ENCODE measurements around the gene KLF8.
"Not testable (repeated sequence)": the region's sequence is repeated elsewhere in the genome, so short reads cannot be mapped to it uniquely, and the experiment has no call there.

The KLF8 gene

GRCh38 chrX:56232221-56233082, at the start of gene KLF8:
KLF8 (plus strand) TSS chrX:56232356; CDS start chrX:56233335, 979 bp downstream.
- ATAC-seq = peak; percentile 39
- TF ChIP-seq CREB5 (CRISPR knock-in tag; IDR thresholded peaks at IDR 0.05; ENCODE audit: low read depth) = no peak
- TF ChIP-seq ESRRG (CRISPR knock-in tag; IDR thresholded peaks at IDR 0.05) = no peak
- no peak for TF ChIP-seq CSDC2 (CRISPR knock-in tag; IDR thresholded peaks at IDR 0.05)
- no peak for TF ChIP-seq ZNF70 (CRISPR knock-in tag; IDR thresholded peaks at IDR 0.05)

GRCh38 chrX:56206945-56207344, 25.2 kb upstream of the KLF8 start:
- not testable (repeated sequence) for ATAC-seq

- TF ChIP-seq ZFP30 (CRISPR knock-in tag; IDR thresholded peaks at IDR 0.05) (no peak), ZC3H10 (CRISPR knock-in tag; IDR thresholded peaks at IDR 0.05) (no peak), POU6F1 (CRISPR knock-in tag; IDR thresholded peaks at IDR 0.05; ENCODE audit: borderline replicate concordance, low read depth) (no peak), PATZ1 (CRISPR knock-in tag; IDR thresholded peaks at IDR 0.05; ENCODE audit: borderline replicate concordance) (no peak), OSR1 (CRISPR knock-in tag; IDR thresholded peaks at IDR 0.05) (no peak), ESRRG (CRISPR knock-in tag; IDR thresholded peaks at IDR 0.05) (no peak)
- ATAC-seq = no peak
Measured at GRCh38 chrX:56211701-56212100, 20.5 kb upstream of the KLF8 start.

- TF ChIP-seq ZNF70 (CRISPR knock-in tag; IDR thresholded peaks at IDR 0.05) (no peak), ZNF8 (CRISPR knock-in tag; IDR thresholded peaks at IDR 0.05) (no peak), CSDC2 (CRISPR knock-in tag; IDR thresholded peaks at IDR 0.05) (no peak), ZFP30 (CRISPR knock-in tag; IDR thresholded peaks at IDR 0.05) (no peak), ARNTL (CRISPR knock-in tag; IDR thresholded peaks at IDR 0.05; ENCODE audit: borderline replicate concordance, low read depth) (no peak), TSHZ2 (CRISPR knock-in tag; IDR thresholded peaks at IDR 0.05) (no peak), TCF4 (CRISPR knock-in tag; IDR thresholded peaks at IDR 0.05; ENCODE audit: borderline replicate concordance) (no peak), OSR1 (CRISPR knock-in tag; IDR thresholded peaks at IDR 0.05) (no peak), GLIS3 (CRISPR knock-in tag; IDR thresholded peaks at IDR 0.05) (no peak), CSRNP3 (CRISPR knock-in tag; IDR thresholded peaks at IDR 0.05) (no peak), BACH2 (CRISPR knock-in tag; IDR thresholded peaks at IDR 0.05; ENCODE audit: borderline replicate concordance) (no peak)
Measured at GRCh38 chrX:56216332-56216731, 15.8 kb upstream of the KLF8 start.

More at GRCh38 chrX:56216332-56216731, 15.8 kb upstream of the KLF8 start:
- no peak for ATAC-seq
